ENCODE measurements around the gene MSGN1. TPM values are rescaled to one million over a fixed set of nuclear protein-coding genes. Genes with fewer than 3 reads are reported as not detected.

MSGN1 gene
- total and polyA plus RNA-seq, 2 experiments from 2014 or later: not detected

DNA sequence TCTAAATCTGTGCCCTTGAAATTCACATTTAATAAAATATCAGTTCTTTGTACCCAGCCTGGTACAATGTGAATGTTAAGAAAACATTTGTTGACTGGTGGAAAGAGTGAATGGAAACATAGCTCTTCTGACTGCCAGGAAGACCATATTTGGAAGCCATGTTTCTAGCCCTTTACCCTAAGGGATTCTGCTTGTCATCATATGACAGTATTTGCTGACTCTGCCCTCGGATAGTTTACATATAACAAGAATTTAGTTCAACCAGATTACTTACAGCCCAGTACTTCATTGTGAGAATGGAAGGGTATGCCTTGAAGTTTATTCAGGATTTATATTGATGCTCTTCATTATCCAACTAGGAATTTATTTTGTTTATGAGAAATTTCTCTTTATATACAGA lies 48.4 kb downstream of the MSGN1 start:
- H3K36me3 ChIP-seq: no peaks in the 10 kb centered on the region
- H3K27ac ChIP-seq: no peak overlapping the region
- TF ChIP-seq, protein P1, sequence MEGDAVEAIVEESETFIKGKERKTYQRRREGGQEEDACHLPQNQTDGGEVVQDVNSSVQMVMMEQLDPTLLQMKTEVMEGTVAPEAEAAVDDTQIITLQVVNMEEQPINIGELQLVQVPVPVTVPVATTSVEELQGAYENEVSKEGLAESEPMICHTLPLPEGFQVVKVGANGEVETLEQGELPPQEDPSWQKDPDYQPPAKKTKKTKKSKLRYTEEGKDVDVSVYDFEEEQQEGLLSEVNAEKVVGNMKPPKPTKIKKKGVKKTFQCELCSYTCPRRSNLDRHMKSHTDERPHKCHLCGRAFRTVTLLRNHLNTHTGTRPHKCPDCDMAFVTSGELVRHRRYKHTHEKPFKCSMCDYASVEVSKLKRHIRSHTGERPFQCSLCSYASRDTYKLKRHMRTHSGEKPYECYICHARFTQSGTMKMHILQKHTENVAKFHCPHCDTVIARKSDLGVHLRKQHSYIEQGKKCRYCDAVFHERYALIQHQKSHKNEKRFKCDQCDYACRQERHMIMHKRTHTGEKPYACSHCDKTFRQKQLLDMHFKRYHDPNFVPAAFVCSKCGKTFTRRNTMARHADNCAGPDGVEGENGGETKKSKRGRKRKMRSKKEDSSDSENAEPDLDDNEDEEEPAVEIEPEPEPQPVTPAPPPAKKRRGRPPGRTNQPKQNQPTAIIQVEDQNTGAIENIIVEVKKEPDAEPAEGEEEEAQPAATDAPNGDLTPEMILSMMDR (IDR thresholded peaks at IDR 0.05; ENCODE audit: low read depth, low read length): no peak
- H3K9me3 ChIP-seq (ENCODE audit: low read depth): no peaks in the 10 kb centered on the region
- no peak overlapping the region for H3K4me3 ChIP-seq
- no peaks in the 10 kb centered on the region for H3K4me1 ChIP-seq (ENCODE audit: low read depth)
- H3K27me3 ChIP-seq: no peaks in the 10 kb centered on the region
- DNase-seq (ENCODE audit: low read depth in 1 of 2, low spot score in 1 of 2): no peak

- Histone ChIP-seq H3K9me3 (ENCODE audit: low read depth) (no peaks in the 10 kb centered on the region), H3K4me1 (ENCODE audit: low read depth) (no peaks in the 10 kb centered on the region), H3K4me3 (no peak overlapping the region), H3K27ac (no peak overlapping the region), H3K36me3 (no peaks in the 10 kb centered on the region), H3K27me3 (no peaks in the 10 kb centered on the region)
- no peak for DNase-seq (ENCODE audit: low read depth in 1 of 2, low spot score in 1 of 2)
- TF ChIP-seq, protein P1 (IDR thresholded peaks at IDR 0.05; ENCODE audit: low read depth, low read length): no peak
Observed at GRCh38 chr2:17867133-17867532, 50.9 kb downstream of the MSGN1 start.

Other genes with a start within 250 kb of the MSGN1 start
- gene SMC6, start 62.6 kb upstream of the MSGN1 start, total RNA-seq: 7.8 and 19.2 TPM in 2 replicates
- 13.1 and 17.4 TPM in 2 replicates for gene SMC6, start 62.6 kb upstream of the MSGN1 start, polyA plus RNA-seq
- 5.6 and 8.8 TPM in 2 replicates for gene GEN1, start 62.3 kb upstream of the MSGN1 start, total RNA-seq
- gene GEN1, start 62.3 kb upstream of the MSGN1 start, polyA plus RNA-seq: 4.3 and 7.2 TPM in 2 replicates
- gene KCNS3, start 62.2 kb downstream of the MSGN1 start, total RNA-seq: 10.5 and 13.1 TPM in 2 replicates
- 3.7 and 9.0 TPM in 2 replicates for gene KCNS3, start 62.2 kb downstream of the MSGN1 start, polyA plus RNA-seq